Measurements from ENCODE around the gene NUTM2E.
"Not testable (repeated sequence)": the region's sequence is repeated elsewhere in the genome, so short reads cannot be mapped to it uniquely, and the experiment has no call there.

DNA sequence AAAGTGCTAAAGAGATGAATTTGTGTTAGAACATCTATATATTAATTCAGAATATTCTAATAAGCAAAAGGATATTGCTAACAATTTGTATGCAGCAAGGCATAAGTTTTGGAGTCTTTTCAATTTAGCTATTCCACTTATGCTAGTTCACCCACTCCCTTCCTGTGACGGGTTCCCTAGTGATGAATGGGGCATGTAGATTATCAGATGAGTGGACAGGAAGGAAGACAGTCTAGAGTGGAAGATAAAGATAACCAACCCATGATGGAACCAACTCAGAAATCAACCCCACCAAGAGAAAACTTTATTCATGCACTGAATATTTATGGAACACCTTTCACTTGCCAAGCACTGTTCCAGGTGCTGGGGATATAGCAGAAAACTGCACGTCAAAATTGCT lies 46.5 kb upstream of the NUTM2E start:
- TF ChIP-seq, protein P1, sequence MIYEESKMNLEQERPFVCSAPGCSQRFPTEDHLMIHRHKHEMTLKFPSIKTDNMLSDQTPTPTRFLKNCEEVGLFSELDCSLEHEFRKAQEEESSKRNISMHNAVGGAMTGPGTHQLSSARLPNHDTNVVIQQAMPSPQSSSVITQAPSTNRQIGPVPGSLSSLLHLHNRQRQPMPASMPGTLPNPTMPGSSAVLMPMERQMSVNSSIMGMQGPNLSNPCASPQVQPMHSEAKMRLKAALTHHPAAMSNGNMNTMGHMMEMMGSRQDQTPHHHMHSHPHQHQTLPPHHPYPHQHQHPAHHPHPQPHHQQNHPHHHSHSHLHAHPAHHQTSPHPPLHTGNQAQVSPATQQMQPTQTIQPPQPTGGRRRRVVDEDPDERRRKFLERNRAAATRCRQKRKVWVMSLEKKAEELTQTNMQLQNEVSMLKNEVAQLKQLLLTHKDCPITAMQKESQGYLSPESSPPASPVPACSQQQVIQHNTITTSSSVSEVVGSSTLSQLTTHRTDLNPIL (CRISPR knock-in tag; IDR thresholded peaks at IDR 0.05; ENCODE audit: low read depth) = not testable (repeated sequence)
- not testable (repeated sequence) for TF ChIP-seq RARB (CRISPR knock-in tag; IDR thresholded peaks at IDR 0.05); SNAI2 (CRISPR knock-in tag; IDR thresholded peaks at IDR 0.05); ZFP30 (CRISPR knock-in tag; IDR thresholded peaks at IDR 0.05); ZNF8 (CRISPR knock-in tag; IDR thresholded peaks at IDR 0.05); ESRRG (CRISPR knock-in tag; IDR thresholded peaks at IDR 0.05); ZFP3 (CRISPR knock-in tag; IDR thresholded peaks at IDR 0.05); OSR1 (CRISPR knock-in tag; IDR thresholded peaks at IDR 0.05); BACH2 (CRISPR knock-in tag; IDR thresholded peaks at IDR 0.05; ENCODE audit: borderline replicate concordance)
- TF ChIP-seq, protein P2, sequence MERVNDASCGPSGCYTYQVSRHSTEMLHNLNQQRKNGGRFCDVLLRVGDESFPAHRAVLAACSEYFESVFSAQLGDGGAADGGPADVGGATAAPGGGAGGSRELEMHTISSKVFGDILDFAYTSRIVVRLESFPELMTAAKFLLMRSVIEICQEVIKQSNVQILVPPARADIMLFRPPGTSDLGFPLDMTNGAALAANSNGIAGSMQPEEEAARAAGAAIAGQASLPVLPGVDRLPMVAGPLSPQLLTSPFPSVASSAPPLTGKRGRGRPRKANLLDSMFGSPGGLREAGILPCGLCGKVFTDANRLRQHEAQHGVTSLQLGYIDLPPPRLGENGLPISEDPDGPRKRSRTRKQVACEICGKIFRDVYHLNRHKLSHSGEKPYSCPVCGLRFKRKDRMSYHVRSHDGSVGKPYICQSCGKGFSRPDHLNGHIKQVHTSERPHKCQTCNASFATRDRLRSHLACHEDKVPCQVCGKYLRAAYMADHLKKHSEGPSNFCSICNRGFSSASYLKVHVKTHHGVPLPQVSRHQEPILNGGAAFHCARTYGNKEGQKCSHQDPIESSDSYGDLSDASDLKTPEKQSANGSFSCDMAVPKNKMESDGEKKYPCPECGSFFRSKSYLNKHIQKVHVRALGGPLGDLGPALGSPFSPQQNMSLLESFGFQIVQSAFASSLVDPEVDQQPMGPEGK (CRISPR knock-in tag; IDR thresholded peaks at IDR 0.05; ENCODE audit: borderline replicate concordance) = not testable (repeated sequence)
